Kasumi-1 (cell line): Measurements from ENCODE around the gene PDZD2.
A peak's percentile ranks its signal among the peaks of the same experiment; 100 is the strongest.

Experiments
- DNase-seq, 2 experiments: peaks; one replicate each; lab custom pipeline; 2025; lab: John Stamatoyannopoulos, UW

PDZD2 gene

GRCh38 chr5:31824869-31825517, 186.1 kb downstream of the PDZD2 start:
- no peak for DNase-seq

GRCh38 chr5:31825518-31826068, 186.7 kb downstream of the PDZD2 start:
- peak; percentile 58 to 63 for DNase-seq

- DNase-seq = no peak
Measured at GRCh38 chr5:31827867-31828266, 188.9 kb downstream of the PDZD2 start.

- DNase-seq = no peak
Measured at GRCh38 chr5:31832966-31833365, 194.0 kb downstream of the PDZD2 start.

- DNase-seq = no peak
Measured at GRCh38 chr5:31833710-31834109, 194.8 kb downstream of the PDZD2 start.

GRCh38 chr5:31844622-31845345, 205.9 kb downstream of the PDZD2 start:
- DNase-seq = no peak

- DNase-seq = no peak
Measured at GRCh38 chr5:31845361-31845760, 206.4 kb downstream of the PDZD2 start.

- no peak for DNase-seq
Measured at GRCh38 chr5:31846934-31847333, 208.0 kb downstream of the PDZD2 start.

- no peak for DNase-seq
Measured at GRCh38 chr5:31847354-31847753, 208.4 kb downstream of the PDZD2 start.

- peak in 1 of 2 experiments; percentile 8 for DNase-seq
Measured at GRCh38 chr5:31850981-31851689, 212.2 kb downstream of the PDZD2 start.

GRCh38 chr5:31853398-31854135, 214.6 kb downstream of the PDZD2 start:
- no peak for DNase-seq

- no peak for DNase-seq
Measured at GRCh38 chr5:31854181-31855133, 215.5 kb downstream of the PDZD2 start.

- DNase-seq = no peak
Measured at GRCh38 chr5:31855134-31856040, 216.5 kb downstream of the PDZD2 start.

- DNase-seq = no peak
Measured at GRCh38 chr5:31859096-31859495, 220.2 kb downstream of the PDZD2 start.

- no peak for DNase-seq
Measured at GRCh38 chr5:31860278-31860677, 221.3 kb downstream of the PDZD2 start.

GRCh38 chr5:31860726-31861433, 221.9 kb downstream of the PDZD2 start:
- no peak for DNase-seq

GRCh38 chr5:31861601-31862000, 222.7 kb downstream of the PDZD2 start:
- DNase-seq = no peak

- no peak for DNase-seq
Measured at GRCh38 chr5:31863991-31864411, 225.1 kb downstream of the PDZD2 start.

GRCh38 chr5:31866166-31866565, 227.2 kb downstream of the PDZD2 start:
- DNase-seq = no peak
